ENCODE data around the gene EPN3. TPM values are rescaled to one million over a fixed set of nuclear protein-coding genes. Genes with fewer than 3 reads are reported as not detected.

The EPN3 gene
- total RNA-seq, 1 donor from 2014 or later, result not detected

GRCh38 chr17:50565402-50566350 is 33.1 kb downstream of the EPN3 start:
- DNase-seq (ENCODE audit: low spot score), result no peak

GRCh38 chr17:50566886-50567285 is 34.4 kb downstream of the EPN3 start:
- DNase-seq (ENCODE audit: low spot score), result no peak

DNA sequence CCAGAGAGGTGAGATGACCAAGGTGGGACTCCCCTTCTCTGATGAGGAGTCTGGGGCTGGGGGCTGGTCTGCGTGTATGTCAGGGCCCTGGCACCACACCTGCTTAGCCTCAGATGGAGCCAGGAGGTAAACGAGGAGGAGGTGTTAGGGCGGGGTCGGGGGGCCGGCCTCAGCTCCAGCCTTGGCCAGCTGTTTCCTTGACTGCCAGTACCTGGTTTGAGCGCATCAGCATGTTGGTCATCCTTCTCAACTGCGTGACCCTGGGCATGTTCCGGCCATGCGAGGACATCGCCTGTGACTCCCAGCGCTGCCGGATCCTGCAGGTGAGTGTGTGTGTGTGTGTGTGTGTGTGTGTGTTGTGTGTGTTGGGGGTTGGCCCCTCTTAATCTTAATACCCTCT is 36.1 kb downstream of the EPN3 start:
- no peak for DNase-seq (ENCODE audit: low spot score)

- no peak for DNase-seq (ENCODE audit: low spot score)
These were observed 37.1 kb downstream of the EPN3 start for GRCh38 chr17:50569592-50569991.

DNA sequence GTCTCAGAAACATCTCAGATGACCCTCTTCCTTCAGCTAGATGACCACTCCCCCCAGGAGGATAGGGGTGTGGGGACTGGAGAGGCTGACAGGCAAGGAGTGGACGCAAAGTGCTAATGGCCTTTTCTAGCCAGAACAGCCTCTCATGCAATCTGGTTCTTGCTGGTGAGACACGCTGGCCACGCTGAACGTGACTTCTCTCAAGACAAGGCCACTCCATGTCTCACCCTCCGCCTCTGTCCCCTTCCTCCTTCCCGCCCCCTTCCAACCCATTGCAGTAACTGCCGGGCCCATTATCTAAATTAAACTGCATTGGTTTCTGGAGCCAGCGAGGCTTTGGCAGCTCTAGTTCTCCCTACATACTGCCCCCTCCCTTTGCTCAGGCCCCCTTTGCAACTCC is 37.5 kb downstream of the EPN3 start:
- DNase-seq (ENCODE audit: low spot score), result no peak

GRCh38 chr17:50570528-50570927 is 38.0 kb downstream of the EPN3 start:
- no peak for DNase-seq (ENCODE audit: low spot score)

DNA sequence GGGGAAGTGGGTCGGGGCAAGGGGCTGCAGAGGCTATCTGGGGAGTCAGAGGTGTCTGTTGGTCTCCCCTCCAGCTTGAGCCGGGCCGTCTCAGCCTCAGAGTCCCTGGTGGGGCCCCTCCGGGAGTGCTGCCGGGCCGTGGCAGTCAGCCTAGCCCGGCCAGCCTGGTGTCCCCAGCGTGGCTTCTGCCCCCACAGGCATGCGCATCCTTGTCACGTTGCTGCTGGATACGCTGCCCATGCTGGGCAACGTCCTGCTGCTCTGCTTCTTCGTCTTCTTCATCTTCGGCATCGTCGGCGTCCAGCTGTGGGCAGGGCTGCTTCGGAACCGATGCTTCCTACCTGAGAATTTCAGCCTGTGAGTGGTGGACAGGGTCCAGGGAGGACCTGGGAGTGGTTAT is 39.1 kb downstream of the EPN3 start:
- DNase-seq (ENCODE audit: low spot score), result no peak

GRCh38 chr17:50572541-50572940 is 40.0 kb downstream of the EPN3 start:
- DNase-seq (ENCODE audit: low spot score), result no peak

GRCh38 chr17:50573866-50574611 is 41.5 kb downstream of the EPN3 start:
- no peak for DNase-seq (ENCODE audit: low spot score)

DNA sequence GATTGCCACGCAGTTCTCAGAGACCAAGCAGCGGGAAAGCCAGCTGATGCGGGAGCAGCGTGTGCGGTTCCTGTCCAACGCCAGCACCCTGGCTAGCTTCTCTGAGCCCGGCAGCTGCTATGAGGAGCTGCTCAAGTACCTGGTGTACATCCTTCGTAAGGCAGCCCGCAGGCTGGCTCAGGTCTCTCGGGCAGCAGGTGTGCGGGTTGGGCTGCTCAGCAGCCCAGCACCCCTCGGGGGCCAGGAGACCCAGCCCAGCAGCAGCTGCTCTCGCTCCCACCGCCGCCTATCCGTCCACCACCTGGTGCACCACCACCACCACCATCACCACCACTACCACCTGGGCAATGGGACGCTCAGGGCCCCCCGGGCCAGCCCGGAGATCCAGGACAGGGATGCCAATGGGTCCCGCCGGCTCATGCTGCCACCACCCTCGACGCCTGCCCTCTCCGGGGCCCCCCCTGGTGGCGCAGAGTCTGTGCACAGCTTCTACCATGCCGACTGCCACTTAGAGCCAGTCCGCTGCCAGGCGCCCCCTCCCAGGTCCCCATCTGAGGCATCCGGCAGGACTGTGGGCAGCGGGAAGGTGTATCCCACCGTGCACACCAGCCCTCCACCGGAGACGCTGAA is 43.2 kb downstream of the EPN3 start:
- DNase-seq (ENCODE audit: low spot score), result no peak

- no peak for DNase-seq (ENCODE audit: low spot score)
These were observed 44.3 kb downstream of the EPN3 start for GRCh38 chr17:50576864-50577263.

DNA sequence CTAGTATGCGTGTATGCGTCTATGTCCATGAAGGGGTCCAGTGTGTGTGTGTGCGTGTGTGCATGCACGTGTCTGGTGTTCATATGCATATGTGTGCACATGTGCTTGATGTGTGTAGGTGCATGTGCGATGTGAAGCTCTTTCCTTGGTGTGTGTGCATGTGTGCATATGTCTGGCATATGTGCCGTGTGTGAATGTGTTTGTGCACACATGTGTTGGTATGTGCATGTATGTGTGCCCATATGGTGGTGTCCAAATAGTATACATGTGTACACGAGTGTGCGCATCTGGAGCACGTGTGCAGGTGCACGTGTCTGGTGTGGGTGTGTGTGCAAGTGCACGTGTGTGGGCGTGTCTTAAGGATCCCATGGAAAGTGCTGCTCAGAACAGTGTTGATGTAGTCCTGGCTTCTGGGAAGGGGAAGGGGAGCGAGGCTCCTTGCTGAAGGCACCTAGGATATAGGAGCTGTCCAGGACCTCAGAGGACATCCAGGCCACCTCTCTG is 45.0 kb downstream of the EPN3 start:
- DNase-seq (ENCODE audit: low spot score), result no peak

GRCh38 chr17:50578173-50578572 is 45.6 kb downstream of the EPN3 start:
- no peak for DNase-seq (ENCODE audit: low spot score)

DNA sequence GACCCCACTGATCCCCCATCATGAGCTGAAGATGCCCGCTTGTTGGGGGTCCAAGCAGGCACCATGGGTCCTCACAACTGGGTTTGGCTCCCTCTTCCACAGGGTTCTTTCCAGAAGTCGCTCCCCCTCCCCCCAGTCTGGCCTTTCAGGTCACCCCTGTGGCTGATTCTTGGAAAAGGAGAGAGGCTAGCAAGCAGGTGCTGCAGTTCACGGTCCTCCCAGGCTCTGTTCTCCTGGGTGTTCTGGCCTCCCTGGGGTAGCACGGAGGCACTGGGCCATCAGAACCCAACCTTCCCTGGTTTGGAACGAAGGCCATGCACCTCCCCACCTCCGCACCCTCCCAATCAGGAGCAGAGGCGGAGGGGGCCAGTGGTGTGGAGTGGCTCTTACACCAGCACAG is 46.9 kb downstream of the EPN3 start:
- no peak for DNase-seq (ENCODE audit: low spot score)

- no peak for DNase-seq (ENCODE audit: low spot score)
These were observed 48.1 kb downstream of the EPN3 start for GRCh38 chr17:50580646-50581045.

DNA sequence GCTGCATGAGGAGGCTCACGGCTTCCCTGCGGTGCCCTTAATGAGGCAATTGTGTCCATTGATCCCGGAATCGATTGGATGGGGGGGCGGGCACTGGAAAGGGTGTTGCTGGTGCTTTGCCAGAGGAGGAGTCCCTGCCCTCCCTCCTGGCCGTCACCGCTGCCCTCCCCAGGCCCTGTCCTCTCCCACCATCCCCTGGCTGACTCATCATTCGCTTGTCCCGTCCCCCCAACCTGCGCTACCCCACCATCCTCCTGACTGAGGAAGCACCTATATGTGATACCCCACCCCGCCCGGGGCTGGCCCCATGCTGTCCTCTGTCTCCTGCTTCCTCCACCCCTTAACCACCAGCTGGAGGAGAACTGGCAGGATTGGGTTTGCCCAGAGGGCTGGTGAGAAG is 48.8 kb downstream of the EPN3 start:
- no peak for DNase-seq (ENCODE audit: low spot score)

DNA sequence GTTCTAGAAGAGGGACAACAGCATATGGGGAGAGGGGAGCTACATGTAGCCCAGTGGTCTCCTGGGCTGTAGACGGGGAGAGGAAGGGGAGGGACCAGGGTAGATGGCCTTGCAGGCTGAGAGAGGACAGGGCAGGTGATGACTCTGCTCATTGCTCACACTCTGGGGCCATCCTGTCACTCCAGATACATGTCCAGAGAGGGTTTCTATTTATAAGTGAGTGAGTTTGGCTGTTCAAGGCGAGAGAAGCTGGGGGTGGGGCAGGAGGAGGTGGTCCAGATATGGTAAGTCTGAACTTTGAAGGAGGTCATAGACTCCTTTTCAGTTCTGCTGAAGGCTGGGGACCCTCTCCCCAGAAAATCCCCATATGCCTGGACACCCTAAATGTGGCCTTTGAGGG is 50.2 kb downstream of the EPN3 start:
- no peak for DNase-seq (ENCODE audit: low spot score)

- no peak for DNase-seq (ENCODE audit: low spot score)
These were observed 51.1 kb downstream of the EPN3 start for GRCh38 chr17:50583641-50584040.

DNA sequence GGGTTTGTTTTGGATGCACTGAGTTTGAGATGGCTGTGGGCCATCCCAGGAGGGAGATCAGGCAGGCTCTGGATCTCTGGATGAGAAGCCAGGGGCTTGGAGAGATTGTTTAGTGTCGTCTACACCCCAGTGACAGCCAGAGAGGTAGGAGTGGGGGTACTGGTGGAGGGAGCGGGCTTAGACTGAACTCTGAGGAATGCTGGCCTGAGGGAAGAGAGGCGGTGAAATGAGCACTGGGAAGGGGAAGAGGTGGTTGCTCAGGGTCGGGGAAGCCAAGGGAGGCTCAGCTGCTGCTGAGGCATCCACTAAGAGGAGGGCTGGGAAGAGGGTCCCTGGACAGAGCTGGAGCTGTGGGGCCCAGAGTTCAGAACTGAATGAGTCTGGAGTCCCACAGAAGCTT is 51.6 kb downstream of the EPN3 start:
- DNase-seq (ENCODE audit: low spot score), result no peak

- no peak for DNase-seq (ENCODE audit: low spot score)
These were observed 52.2 kb downstream of the EPN3 start for GRCh38 chr17:50584749-50585148.

- DNase-seq (ENCODE audit: low spot score), result no peak
These were observed 52.8 kb downstream of the EPN3 start for GRCh38 chr17:50585346-50585745.

GRCh38 chr17:50585891-50586290 is 53.4 kb downstream of the EPN3 start:
- DNase-seq (ENCODE audit: low spot score), result no peak
